Left forelimb (tissue), 1 donor: ENCODE results near the gene AKAP6.

Experiments
- DNase-seq: peaks from one replicate; pipeline ENCODE4 v3.0.0-alpha.2; 2018; ENCODE audit warnings: low spot score

Gene AKAP6

GRCh38 chr14:32405856-32406255, 76.8 kb downstream of the AKAP6 start:
- no peak for DNase-seq

- no peak for DNase-seq
These were observed 78.0 kb downstream of the AKAP6 start for GRCh38 chr14:32407130-32407529.

- no peak for DNase-seq
These were observed 78.9 kb downstream of the AKAP6 start for GRCh38 chr14:32408018-32408417.

GRCh38 chr14:32412103-32412502, 83.0 kb downstream of the AKAP6 start:
- no peak for DNase-seq

- DNase-seq: no peak
These were observed 83.4 kb downstream of the AKAP6 start for GRCh38 chr14:32412532-32412931.

GRCh38 chr14:32413967-32414640, 85.0 kb downstream of the AKAP6 start:
- no peak for DNase-seq

GRCh38 chr14:32414808-32415255, 85.7 kb downstream of the AKAP6 start:
- DNase-seq: no peak

- DNase-seq: no peak
These were observed 89.0 kb downstream of the AKAP6 start for GRCh38 chr14:32417956-32418552.

GRCh38 chr14:32419429-32419828, 90.3 kb downstream of the AKAP6 start:
- DNase-seq: no peak

- DNase-seq: no peak
These were observed 92.7 kb downstream of the AKAP6 start for GRCh38 chr14:32421781-32422180.

GRCh38 chr14:32422440-32422839, 93.3 kb downstream of the AKAP6 start:
- DNase-seq: no peak

GRCh38 chr14:32426028-32426427, 96.9 kb downstream of the AKAP6 start:
- no peak for DNase-seq

GRCh38 chr14:32426586-32427388, 97.7 kb downstream of the AKAP6 start:
- no peak for DNase-seq

GRCh38 chr14:32427726-32428528, 98.8 kb downstream of the AKAP6 start:
- DNase-seq: no peak

- no peak for DNase-seq
These were observed 99.8 kb downstream of the AKAP6 start for GRCh38 chr14:32428875-32429274.

- DNase-seq: no peak
These were observed 101.2 kb downstream of the AKAP6 start for GRCh38 chr14:32430326-32430725.

- DNase-seq: no peak
These were observed 103.9 kb downstream of the AKAP6 start for GRCh38 chr14:32432813-32433538.

GRCh38 chr14:32434180-32434579, 105.1 kb downstream of the AKAP6 start:
- no peak for DNase-seq

- DNase-seq: no peak
These were observed 105.8 kb downstream of the AKAP6 start for GRCh38 chr14:32434880-32435279.

GRCh38 chr14:32435411-32435810, 106.3 kb downstream of the AKAP6 start:
- no peak for DNase-seq

GRCh38 chr14:32436993-32437392, 107.9 kb downstream of the AKAP6 start:
- DNase-seq: no peak

GRCh38 chr14:32438517-32438916, 109.4 kb downstream of the AKAP6 start:
- no peak for DNase-seq
